Stimulated activated CD4-positive, alpha-beta T cell treated with anti-CD3 and anti-CD28 coated beads, TNF-alpha, amount 100 ng/mL, for 24 hours (primary cell): ENCODE measurements around the gene DMRTA1.
A peak's percentile ranks its signal among the peaks of the same experiment; 100 is the strongest.
"Not testable (repeated sequence)": the region's sequence is repeated elsewhere in the genome, so short reads cannot be mapped to it uniquely, and the experiment has no call there.

Experiments
- DNase-seq, 3 experiments: peaks; one replicate each; pipeline ENCODE4 v3.0.0-alpha.2; 2020; ENCODE audit warnings: low read depth in 3 of 3

The DMRTA1 gene, protein sequence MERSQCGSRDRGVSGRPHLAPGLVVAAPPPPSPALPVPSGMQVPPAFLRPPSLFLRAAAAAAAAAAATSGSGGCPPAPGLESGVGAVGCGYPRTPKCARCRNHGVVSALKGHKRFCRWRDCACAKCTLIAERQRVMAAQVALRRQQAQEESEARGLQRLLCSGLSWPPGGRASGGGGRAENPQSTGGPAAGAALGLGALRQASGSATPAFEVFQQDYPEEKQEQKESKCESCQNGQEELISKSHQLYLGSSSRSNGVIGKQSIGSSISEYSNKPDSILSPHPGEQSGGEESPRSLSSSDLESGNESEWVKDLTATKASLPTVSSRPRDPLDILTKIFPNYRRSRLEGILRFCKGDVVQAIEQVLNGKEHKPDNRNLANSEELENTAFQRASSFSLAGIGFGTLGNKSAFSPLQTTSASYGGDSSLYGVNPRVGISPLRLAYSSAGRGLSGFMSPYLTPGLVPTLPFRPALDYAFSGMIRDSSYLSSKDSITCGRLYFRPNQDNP

GRCh38 chr9:22446589-22446949 is at the start of gene DMRTA1:
Gene DMRTA1, plus strand, starts transcription at chr9:22446824. Its CDS starts 242 bp downstream, at chr9:22447066.
- DNase-seq = peak in 1 of 3 experiments; percentile 29

DNA sequence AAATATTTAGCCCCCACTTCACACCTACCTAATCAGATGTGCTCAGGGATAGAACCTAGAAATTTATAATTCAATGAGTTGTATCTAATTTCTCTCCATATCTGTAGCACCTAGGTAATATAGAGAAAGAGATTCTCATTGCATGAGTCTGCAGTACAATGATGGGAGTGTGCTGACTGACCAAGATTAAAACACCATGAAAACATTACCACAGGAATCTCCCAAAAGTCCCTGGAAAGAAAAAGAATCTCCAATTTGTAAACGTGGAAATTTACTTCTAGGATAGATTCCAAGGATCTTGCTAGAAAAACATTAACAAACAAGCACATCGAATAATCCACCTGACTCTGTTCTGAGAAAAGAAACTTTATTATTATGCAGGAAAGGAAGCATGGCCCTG is 45.0 kb upstream of the DMRTA1 start:
- no peak for DNase-seq

GRCh38 chr9:22405869-22406659 is 40.6 kb upstream of the DMRTA1 start:
- no peak for DNase-seq

GRCh38 chr9:22413884-22414283 is 32.7 kb upstream of the DMRTA1 start:
- no peak for DNase-seq

DNA sequence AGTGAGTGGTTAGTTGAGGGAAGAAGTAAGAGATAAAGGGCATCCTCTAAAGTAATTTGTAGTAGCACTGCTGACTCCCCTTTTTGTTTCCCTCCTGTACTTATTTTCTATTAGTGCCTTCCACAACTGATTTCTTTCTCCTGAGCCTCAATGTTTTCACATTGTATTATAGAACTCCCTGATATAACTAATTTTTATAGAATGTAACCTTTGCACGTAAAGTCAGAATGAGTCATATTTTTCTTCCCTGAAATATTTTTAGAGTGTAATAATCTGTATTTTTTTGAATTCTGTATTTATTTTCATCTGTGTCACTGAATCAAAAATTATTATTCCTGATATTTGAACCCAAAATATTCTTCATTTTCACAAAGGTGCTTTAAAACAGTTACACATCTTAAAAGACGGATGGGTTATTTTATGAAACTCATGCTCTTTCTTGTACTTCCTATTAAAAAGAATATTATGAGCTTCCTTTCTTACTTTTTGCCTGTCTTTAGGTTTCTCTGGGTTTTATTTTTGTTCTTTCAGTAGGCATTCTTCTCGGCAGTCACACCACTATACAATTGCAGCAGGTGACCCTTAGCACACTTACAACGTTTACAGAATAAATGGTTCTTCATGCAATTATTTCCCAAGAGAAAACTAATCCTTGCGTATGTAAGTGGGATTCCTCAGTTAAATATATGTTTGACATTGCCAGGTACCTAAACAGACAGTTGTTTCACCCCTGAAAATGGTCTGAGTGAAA is 30.5 kb upstream of the DMRTA1 start:
- DNase-seq = no peak

DNA sequence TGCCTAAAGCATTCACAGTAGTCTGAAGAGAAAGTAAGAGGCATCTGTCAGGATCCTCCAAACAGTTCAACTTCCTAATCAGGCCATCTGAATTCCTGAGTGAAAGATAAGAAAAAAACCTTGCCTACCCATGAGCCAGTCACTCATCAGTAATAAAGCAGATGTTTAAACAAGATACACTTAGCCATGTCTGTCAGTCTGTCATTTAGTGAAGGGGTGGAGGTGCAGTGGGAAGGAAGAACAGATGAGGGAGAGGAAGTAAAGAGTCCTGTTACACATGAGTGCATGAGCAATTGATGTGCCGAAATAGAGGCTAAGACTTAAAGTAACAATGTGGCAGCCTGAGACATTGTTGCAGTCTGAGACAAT is 29.9 kb upstream of the DMRTA1 start:
- DNase-seq = no peak

DNA sequence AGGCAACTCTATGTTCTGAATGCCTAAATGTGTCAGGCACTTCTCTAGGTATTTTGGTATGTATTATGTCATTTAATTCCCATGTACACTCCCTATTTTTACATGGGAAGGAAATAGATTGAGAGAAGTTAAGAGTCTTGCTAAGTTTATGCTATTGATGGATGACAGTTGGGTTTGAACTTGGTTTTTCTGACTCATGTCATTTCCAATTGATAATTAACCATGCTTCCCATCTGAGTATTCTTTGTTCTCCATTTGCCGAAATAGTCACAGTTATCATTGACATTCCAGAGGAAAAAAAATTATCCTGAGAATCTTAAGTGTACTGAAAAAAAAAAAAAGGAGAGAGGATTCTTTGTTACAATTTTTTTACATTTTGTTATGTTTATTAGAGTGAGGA is 23.1 kb upstream of the DMRTA1 start:
- DNase-seq = no peak

DNA sequence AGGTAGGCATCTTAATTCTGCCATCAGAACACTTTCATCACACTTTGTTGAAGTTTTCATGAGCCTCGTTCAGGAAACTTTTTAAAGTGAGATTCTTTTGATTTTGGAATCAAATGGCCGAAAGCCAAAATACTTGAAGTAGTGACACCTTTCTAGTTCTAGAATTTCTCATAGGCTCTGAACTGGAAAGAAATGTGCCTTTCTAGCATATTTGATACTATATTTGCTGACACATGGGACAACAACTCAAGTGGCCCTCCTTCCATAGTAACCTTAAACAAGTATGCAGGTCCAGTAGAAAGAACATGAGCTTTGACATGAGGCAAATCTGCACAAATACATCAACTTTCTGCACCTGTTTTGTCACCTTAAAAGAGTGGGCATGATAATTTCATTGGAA is 22.0 kb upstream of the DMRTA1 start:
- DNase-seq = no peak

GRCh38 chr9:22425551-22425950 is 21.1 kb upstream of the DMRTA1 start:
- no peak for DNase-seq

DNA sequence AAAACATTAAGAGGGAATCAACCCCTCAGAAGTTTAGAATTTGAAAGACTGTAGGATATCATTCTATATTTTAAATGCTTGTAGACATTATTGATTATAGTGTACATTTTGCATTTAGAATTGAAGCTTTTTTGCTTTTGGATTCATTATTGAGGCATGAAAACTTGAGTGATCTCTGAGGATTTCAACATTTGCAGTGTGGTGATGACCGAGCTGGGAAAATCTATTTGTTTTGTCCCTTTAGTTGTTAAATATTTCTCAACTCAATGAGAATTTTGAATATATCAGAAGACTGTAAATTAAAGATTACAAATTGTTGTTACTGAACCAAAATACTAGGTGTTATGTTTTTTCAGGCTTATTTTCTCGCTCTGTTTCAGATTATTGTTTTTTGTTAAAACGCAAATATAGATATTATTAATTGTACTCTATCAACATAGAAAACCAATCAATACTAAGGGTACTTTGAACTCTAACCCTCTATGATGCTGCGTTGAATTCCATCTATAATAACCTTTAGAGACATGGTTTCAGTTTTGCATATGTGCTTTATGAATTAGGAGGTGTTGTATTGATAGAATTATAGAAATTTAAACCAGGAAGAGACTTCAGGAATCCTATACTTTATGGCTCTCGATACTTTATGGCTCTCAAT is 19.3 kb upstream of the DMRTA1 start:
- no peak for DNase-seq

DNA sequence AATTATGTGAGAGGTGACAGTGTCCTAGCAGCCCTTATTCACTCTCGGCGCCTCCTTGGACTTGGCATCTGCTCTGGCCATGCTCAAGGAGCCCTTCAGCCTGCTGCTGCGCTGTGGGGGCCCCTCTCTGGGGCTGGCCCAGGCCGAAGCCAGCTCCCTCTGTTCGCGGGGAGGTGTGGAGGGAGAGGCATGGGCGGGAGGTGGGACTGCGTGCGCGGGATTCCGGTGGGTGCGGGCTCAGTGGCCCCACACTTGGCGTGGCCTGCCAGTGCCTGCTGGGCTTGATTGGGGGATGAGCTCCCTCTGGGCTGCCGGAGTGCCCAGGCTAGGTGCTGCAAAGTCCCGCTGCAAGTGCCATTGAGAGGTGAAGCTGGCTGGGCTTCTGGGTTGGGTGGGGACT is 12.9 kb upstream of the DMRTA1 start:
- no peak for DNase-seq

DNA sequence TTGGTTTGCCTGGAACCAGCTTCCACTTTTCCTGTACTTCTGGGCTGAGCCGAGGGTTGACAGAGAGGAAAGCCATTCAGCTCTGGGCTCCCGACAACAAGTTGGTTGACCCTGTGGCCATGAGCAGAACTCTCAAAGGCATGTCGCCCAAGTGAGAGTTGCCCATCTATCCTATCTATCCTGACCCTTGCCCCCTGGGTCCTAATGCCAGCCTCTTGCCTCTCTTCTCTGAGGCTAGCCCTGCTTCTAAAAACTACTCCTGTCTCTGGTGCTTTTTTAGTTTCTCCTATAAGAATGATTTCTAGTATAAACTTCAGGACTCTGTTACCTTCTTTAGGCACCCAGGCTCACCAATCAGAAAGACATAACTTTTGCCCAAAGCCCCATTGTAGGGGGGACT is 11.4 kb upstream of the DMRTA1 start:
- not testable (repeated sequence) for DNase-seq

- DNase-seq = not testable (repeated sequence)
Measured at GRCh38 chr9:22437461-22438067, 9.1 kb upstream of the DMRTA1 start.

- no peak for DNase-seq
Measured at GRCh38 chr9:22440841-22441240, 5.8 kb upstream of the DMRTA1 start.

- peak in 2 of 3 experiments; percentile 17 to 43 for DNase-seq
Measured at GRCh38 chr9:22446950-22447617, 460 bp downstream of the DMRTA1 start.

GRCh38 chr9:22447618-22448305 is 1.1 kb downstream of the DMRTA1 start:
- no peak for DNase-seq

GRCh38 chr9:22449719-22450118 is 3.1 kb downstream of the DMRTA1 start:
- DNase-seq = no peak

GRCh38 chr9:22452415-22453010 is 5.9 kb downstream of the DMRTA1 start:
- peak in 1 of 3 experiments; percentile 35 for DNase-seq

DNA sequence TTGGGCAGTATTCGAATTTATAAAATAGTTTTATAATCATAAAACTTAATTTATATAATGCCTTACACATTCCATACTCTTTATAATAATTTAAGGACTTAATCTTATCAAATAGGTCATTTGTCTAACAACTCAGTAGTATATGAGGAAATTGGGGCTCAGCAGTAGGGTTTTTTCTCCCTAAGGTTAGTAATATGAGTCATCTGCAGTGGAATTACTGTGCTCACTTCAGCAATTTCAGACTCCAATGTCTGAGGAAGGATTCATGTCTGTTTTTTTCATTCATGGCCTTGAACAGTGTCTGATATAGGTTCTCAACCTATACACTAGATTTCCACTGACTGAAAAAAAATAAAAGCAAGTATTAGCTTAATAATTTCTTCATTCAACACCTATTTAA is 7.4 kb downstream of the DMRTA1 start:
- DNase-seq = no peak

DNA sequence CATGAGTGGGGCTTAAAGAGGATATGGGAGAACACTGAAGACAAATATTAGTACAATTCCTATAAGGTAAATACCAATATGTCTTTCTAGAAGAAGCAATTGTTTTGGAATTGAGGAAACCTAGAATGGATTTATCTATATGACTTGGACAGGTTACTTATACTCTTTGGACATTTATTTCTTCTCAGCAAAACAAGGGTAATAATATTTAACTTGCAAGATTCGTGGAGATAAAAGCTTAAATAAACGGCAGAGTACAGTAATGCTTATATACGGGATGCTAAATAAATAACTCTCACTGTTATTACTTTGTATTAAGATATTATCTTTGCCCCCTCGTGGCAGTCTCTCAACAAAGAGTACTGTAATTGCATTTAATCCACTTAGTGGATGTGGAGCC is 8.6 kb downstream of the DMRTA1 start:
- no peak for DNase-seq
